Sciatic nerve (tissue), 2 donors: ENCODE measurements around the gene SLC39A10. TPM values are rescaled to one million over a fixed set of nuclear protein-coding genes. Genes with fewer than 3 reads are reported as not detected.

Source experiments
- ATAC-seq: fragments of 200-7000 bp; cut with Tn5 transposase; one replicate; pipeline ENCODE4 v1.9.1; 2020; ENCODE audit warnings: mild to moderate bottlenecking, moderate library complexity
- DNase-seq: peaks from one replicate; pipeline ENCODE4 v3.0.0-alpha.2; 2020; ENCODE audit warnings: low spot score
- intact Hi-C: fragments of 100-400 bp; cut with DNase I; formaldehyde crosslinking; loops from one replicate; pipeline ENCODE4 v1.14.2; 2022
- total RNA-seq: library from RNA; stranded (reverse); fragmentation: NEBNext Ultra II Directional; extraction: Animal tissue kit (Norgen Biotek cat#: 25700); gene quantifications from one replicate; pipeline ENCODE4 v1.2.1, GENCODE V29; 2021
- donor health status: DM: no; HTN: no; CAD: no.
- donor health status: DM: no; HTN: no; CAD: no.

The SLC39A10 gene
- total RNA-seq, 1 donor from 2014 or later, result 40.7 TPM

- ATAC-seq (no peak), DNase-seq (no peak)
- intact Hi-C loops, result no loop called here
Observed at GRCh38 chr2:195766691-195767090, 109.7 kb downstream of the SLC39A10 start.

- ATAC-seq, result no peak
- intact Hi-C loops, result no loop called here
- DNase-seq, result no peak
Observed at GRCh38 chr2:195768431-195768830, 111.4 kb downstream of the SLC39A10 start.

- ATAC-seq (no peak), DNase-seq (no peak)
- intact Hi-C loops, result no loop called here
Observed at GRCh38 chr2:195769975-195770374, 112.9 kb downstream of the SLC39A10 start.

- DNase-seq, result no peak
- ATAC-seq, result no peak
- intact Hi-C loops, result no loop called here
Observed at GRCh38 chr2:195779491-195779890, 122.5 kb downstream of the SLC39A10 start.

GRCh38 chr2:195782156-195782555 lies 125.1 kb downstream of the SLC39A10 start:
- intact Hi-C loops, result no loop called here
- ATAC-seq (no peak), DNase-seq (no peak)
